GM20431 (cell line): ENCODE measurements around the gene FCRL1.

Experiments
- in situ Hi-C: fragments of 300-500 bp; cut with MseI, MboI; formaldehyde crosslinking; loops from one replicate; pipeline ENCODE4 v1.15.0; 2020; ENCODE audit warnings: low sequenced_read_pairs; ENCODE audit not compliant: unreplicated experiment

The FCRL1 gene

GRCh38 chr1:157819896-157820295 lies at the start of gene FCRL1:
TSS of gene FCRL1 (minus strand) at chr1:157820120. CDS start at chr1:157820037, 83 bp downstream.
- in situ Hi-C loops, result no loop called here

- in situ Hi-C loops, result no loop called here
Measured at GRCh38 chr1:157868654-157869053, 48.7 kb upstream of the FCRL1 start.

- in situ Hi-C loops, result no loop called here
Measured at GRCh38 chr1:157862114-157863070, 42.5 kb upstream of the FCRL1 start.

- in situ Hi-C loops, result no loop called here
Measured at GRCh38 chr1:157856538-157856937, 36.6 kb upstream of the FCRL1 start.

GRCh38 chr1:157852476-157852875 lies 32.6 kb upstream of the FCRL1 start:
- in situ Hi-C loops, result no loop called here

- in situ Hi-C loops, result no loop called here
Measured at GRCh38 chr1:157849229-157849875, 29.4 kb upstream of the FCRL1 start.

GRCh38 chr1:157844089-157844830 lies 24.3 kb upstream of the FCRL1 start:
- in situ Hi-C loops, result no loop called here

GRCh38 chr1:157842939-157843338 lies 23.0 kb upstream of the FCRL1 start:
- in situ Hi-C loops, result no loop called here

GRCh38 chr1:157841708-157842107 lies 21.8 kb upstream of the FCRL1 start, which contains the start of gene CD5L:
TSS of gene CD5L (minus strand) at chr1:157841808. CDS start at chr1:157841701, 107 bp downstream.
- in situ Hi-C loops, result no loop called here

GRCh38 chr1:157838966-157839365 lies 19.0 kb upstream of the FCRL1 start:
- in situ Hi-C loops, result no loop called here

- in situ Hi-C loops, result no loop called here
Measured at GRCh38 chr1:157834430-157834829, 14.5 kb upstream of the FCRL1 start.

GRCh38 chr1:157833145-157833544 lies 13.2 kb upstream of the FCRL1 start:
- in situ Hi-C loops, result no loop called here

- in situ Hi-C loops, result no loop called here
Measured at GRCh38 chr1:157831968-157832626, 12.2 kb upstream of the FCRL1 start.

GRCh38 chr1:157830887-157831286 lies 11.0 kb upstream of the FCRL1 start:
- in situ Hi-C loops, result no loop called here

- in situ Hi-C loops, result no loop called here
Measured at GRCh38 chr1:157829711-157830110, 9.8 kb upstream of the FCRL1 start.

- in situ Hi-C loops, result no loop called here
Measured at GRCh38 chr1:157829210-157829609, 9.3 kb upstream of the FCRL1 start.

- in situ Hi-C loops, result no loop called here
Measured at GRCh38 chr1:157820299-157820698, 379 bp upstream of the FCRL1 start.

GRCh38 chr1:157819215-157819614 lies 705 bp downstream of the FCRL1 start:
- in situ Hi-C loops, result no loop called here

GRCh38 chr1:157813269-157813668 lies 6.7 kb downstream of the FCRL1 start:
- in situ Hi-C loops, result no loop called here
